HepG2 (cell line): ENCODE data around the gene DNAJC2. TPM values are rescaled to one million over a fixed set of nuclear protein-coding genes. Genes with fewer than 3 reads are reported as not detected.

ENCODE experiments used
- ATAC-seq: fragments of 200-7000 bp; cut with Tn5 transposase; 3 replicates; pipeline ENCODE4 v1.9.1; 2020; ENCODE audit warnings: mild to moderate bottlenecking, moderate library complexity
- BruUV-seq: library from RNA; stranded (reverse); fragments of 400-500 nt; replicated peaks from 2 replicates; lab custom pipeline; 2021; lab: Mats Ljungman, UMichigan
- CTCF ChIA-PET: fragments of 300-600 bp; formaldehyde crosslinking; extraction: SDS; loops from one replicate; lab custom pipeline; 2021; ENCODE audit warnings: low total read pairs, inconsistent platforms, low intra/inter-chr PET ratio; lab: Yijun Ruan, JAX
- POLR2A ChIA-PET: fragments of 350-600 bp; sonication (Branson Sonifier 250); formaldehyde crosslinking; loops from one replicate; lab custom pipeline; 2020; ENCODE audit warnings: antibody characterized with exemption, inconsistent platforms; lab: Yijun Ruan, JAX
- DNase-seq: peaks from one replicate; pipeline ENCODE4 v3.0.0-alpha.2; 2015; ENCODE audit warnings: low spot score
- FAIRE-seq: peaks from 3 replicates; lab custom pipeline; 2011; peaks lifted over from hg19 to GRCh38; lab: Jason Lieb, UNC
- H2AFZ ChIP-seq: one replicate; pipeline ENCODE4 v1.6.1; 2011; ENCODE audit warnings: low read length, inconsistent platforms
- H3K27ac ChIP-seq: fragments of 300-600 bp; 3 replicates; pipeline ENCODE4 v1.8.0; 2011; ENCODE audit warnings: mixed run types, mild to moderate bottlenecking, mixed read lengths, low read length, inconsistent platforms; ENCODE audit not compliant: insufficient read depth; ENCODE audit errors: extremely low read length
- H3K27me3 ChIP-seq, 2 experiments: fragments of 200-600 bp in 1 of 2; 2 replicates in 1 of 2; 3 replicates in 1 of 2; pipeline versions ENCODE4 v1.6.0 to v1.8.0; 2011; ENCODE audit warnings: low read length in 2 of 2, mild to moderate bottlenecking in 2 of 2, moderate library complexity in 2 of 2, inconsistent platforms in 1 of 2; ENCODE audit not compliant: insufficient read depth in 2 of 2, control insufficient read depth in 1 of 2
- H3K36me3 ChIP-seq, 2 experiments: fragments of 200-600 bp in 1 of 2; replicated peaks in 1 of 2; 2 replicates in 1 of 2; 3 replicates in 1 of 2; pipeline versions ENCODE4 v1.5.1 to v1.8.0; 2011; ENCODE audit warnings: low read length in 2 of 2, inconsistent platforms in 1 of 2; ENCODE audit not compliant: insufficient read depth in 2 of 2, control insufficient read depth in 1 of 2
- H3K4me1 ChIP-seq: 2 replicates; pipeline ENCODE4 v1.5.1; 2012; ENCODE audit warnings: low read length, inconsistent platforms; ENCODE audit not compliant: insufficient read depth
- H3K4me2 ChIP-seq: 2 replicates; pipeline ENCODE4 v1.6.0; 2011; ENCODE audit warnings: low read depth, low read length, inconsistent platforms
- H3K4me3 ChIP-seq, 3 experiments: fragments of 200-600 bp in 1 of 3; sonication (generic), shearing (Covaris generic) in 1 of 3; replicated peaks in 1 of 3; 2 replicates each; pipeline ENCODE4 v1.5.1; 2011 to 2016; ENCODE audit warnings: low read length in 3 of 3, inconsistent platforms in 2 of 3, low read depth in 2 of 3, mild to moderate bottlenecking in 2 of 3, control low read depth in 1 of 3, mixed read lengths in 1 of 3; ENCODE audit not compliant: insufficient read depth in 1 of 3
- H3K79me2 ChIP-seq: one replicate; pipeline ENCODE4 v1.6.1; 2011; ENCODE audit warnings: low read length, inconsistent platforms; ENCODE audit not compliant: insufficient read depth
- H3K9ac ChIP-seq: 2 replicates; pipeline ENCODE4 v1.6.0; 2011; ENCODE audit warnings: mild to moderate bottlenecking, low read depth, low read length, inconsistent platforms; ENCODE audit not compliant: insufficient read depth
- H3K9me3 ChIP-seq: 2 replicates; pipeline ENCODE4 v1.5.1; 2012; ENCODE audit warnings: mild to moderate bottlenecking, low read length
- H4K20me1 ChIP-seq: 2 replicates; pipeline ENCODE4 v1.6.0; 2011; ENCODE audit warnings: inconsistent platforms, mild to moderate bottlenecking, low read length, moderate library complexity; ENCODE audit not compliant: insufficient read depth
- FOXP1 ChIP-seq, 2 experiments: fragments of 450-650 bp in 1 of 2; IDR thresholded peaks; 2 replicates each; pipeline ENCODE4 v1.6.1; 2017 to 2018; ENCODE audit warnings: antibody characterized with exemption in 1 of 2
- MZF1 ChIP-seq: sonication (generic); formaldehyde crosslinking; IDR thresholded peaks from 2 replicates; pipeline ENCODE4 v1.8.1; 2023; ENCODE audit warnings: mild to moderate bottlenecking, missing genetic modification reagents, borderline replicate concordance
- PREB ChIP-seq: sonication (generic); formaldehyde crosslinking; IDR thresholded peaks from 2 replicates; pipeline ENCODE4 v1.4.0; 2020; ENCODE audit warnings: missing genetic modification reagents
- RFX5 ChIP-seq: IDR thresholded peaks from 2 replicates; pipeline ENCODE4 v1.6.1; 2011; ENCODE audit warnings: low read depth, low read length, improper control_type of control experiment
- SKI ChIP-seq: fragments of 450-650 bp; IDR thresholded peaks from one replicate; pipeline ENCODE4 v1.6.1; 2018; ENCODE audit warnings: mild to moderate bottlenecking; ENCODE audit not compliant: partially characterized antibody
- ZBTB49 ChIP-seq: sonication (generic); formaldehyde crosslinking; IDR thresholded peaks from 2 replicates; pipeline ENCODE4 v1.4.0; 2020; ENCODE audit warnings: missing genetic modification reagents, borderline replicate concordance
- ZNF510 ChIP-seq: sonication (generic); formaldehyde crosslinking; IDR thresholded peaks from 2 replicates; pipeline ENCODE4 v1.4.0; 2020; ENCODE audit warnings: low read depth, mild to moderate bottlenecking, missing genetic modification reagents
- ZNF678 ChIP-seq: sonication (generic); formaldehyde crosslinking; IDR thresholded peaks from 2 replicates; pipeline ENCODE4 v1.4.0; 2020; ENCODE audit warnings: mild to moderate bottlenecking, missing genetic modification reagents
- WGBS: methylation state at CpG from one replicate; pipeline ENCODE4 v1.1.6; 2017; ENCODE audit warnings: low lambda C conversion rate; 5-methylcytosine and 5-hydroxymethylcytosine counted together
- in situ Hi-C: cut with HindIII; loops from 2 replicates; pipeline ENCODE4 v1.10.0; 2017; ENCODE audit warnings: low pct_unique_long_range_greater_than_20kb; ENCODE audit not compliant: extremely low pct_ligation_motif_present
- intact Hi-C: fragments of 100-400 bp; cut with micrococcal nuclease; formaldehyde crosslinking; loops from one replicate; pipeline ENCODE4 v1.10.0; 2022; ENCODE audit not compliant: unreplicated experiment
- polyA plus RNA-seq, 8 experiments: library from polyadenylated mRNA; depleted of rRNA in 3 of 8; stranded (reverse) in 7 of 8; unstranded in 1 of 8; fragments of >200 nt; fragmentation: Illumina TruSeq in 4 of 8; extraction: Trizol in 4 of 8; gene quantifications; 2 replicates each; pipeline versions ENCODE4 v1.2.1 to v1.2.3, GENCODE V29; 2011 to 2016; ENCODE audit warnings: low read depth in 4 of 8, missing spikeins in 1 of 8, mixed read lengths in 1 of 8; ENCODE audit not compliant: insufficient read depth in 1 of 8
- total RNA-seq, 5 experiments: library from RNA; depleted of rRNA; stranded (reverse); fragments of >200 nt; fragmentation: Illumina TruSeq; extraction: Trizol; gene quantifications; 2 replicates each; pipeline ENCODE4 v1.2.3, GENCODE V29; 2016; ENCODE audit warnings: low read depth in 1 of 5
- TF ChIP-seq, protein P1 (sequence below): sonication (generic); formaldehyde crosslinking; IDR thresholded peaks from 2 replicates; pipeline ENCODE4 v1.8.0; 2022; ENCODE audit warnings: mild to moderate bottlenecking, missing genetic modification reagents, moderate library complexity
- TF ChIP-seq, protein P2 (sequence below): sonication (generic); formaldehyde crosslinking; IDR thresholded peaks from 2 replicates; pipeline ENCODE4 v1.9.0; 2021; ENCODE audit warnings: mild to moderate bottlenecking, missing genetic modification reagents

DNAJC2 gene
- total and polyA plus RNA-seq, 2 of the 13 experiments (the other 11 are each of a cell fraction or from before 2014, with no cell fraction given) = 19.6 to 42.0 TPM

DNA sequence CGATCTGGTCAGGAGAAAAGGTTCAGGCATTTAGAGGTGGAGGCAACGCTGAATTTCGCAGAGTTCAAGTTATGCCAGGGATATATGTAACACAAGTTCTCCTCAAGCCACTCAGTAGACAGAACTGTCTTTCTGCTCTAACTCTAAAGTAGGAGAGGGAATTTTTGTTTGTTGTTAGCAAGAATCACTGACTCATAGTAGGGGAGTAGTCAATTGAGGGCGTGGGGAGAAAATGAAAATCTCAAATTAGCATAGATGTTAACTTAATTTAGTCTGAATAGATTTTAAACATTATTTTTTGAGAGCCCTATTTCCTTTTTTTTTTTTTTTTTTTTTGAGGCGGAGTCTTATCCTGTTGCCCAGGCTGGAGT lies 37.5 kb upstream of the DNAJC2 start (continued):
- TF ChIP-seq ZBTB49 (no peak), RFX5 (no peak), ZNF510 (CRISPR knock-in tag) (no peak), MZF1 (no peak)
- TF ChIP-seq, protein P1, sequence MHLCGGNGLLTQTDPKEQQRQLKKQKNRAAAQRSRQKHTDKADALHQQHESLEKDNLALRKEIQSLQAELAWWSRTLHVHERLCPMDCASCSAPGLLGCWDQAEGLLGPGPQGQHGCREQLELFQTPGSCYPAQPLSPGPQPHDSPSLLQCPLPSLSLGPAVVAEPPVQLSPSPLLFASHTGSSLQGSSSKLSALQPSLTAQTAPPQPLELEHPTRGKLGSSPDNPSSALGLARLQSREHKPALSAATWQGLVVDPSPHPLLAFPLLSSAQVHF (CRISPR knock-in tag) = no peak

DNA sequence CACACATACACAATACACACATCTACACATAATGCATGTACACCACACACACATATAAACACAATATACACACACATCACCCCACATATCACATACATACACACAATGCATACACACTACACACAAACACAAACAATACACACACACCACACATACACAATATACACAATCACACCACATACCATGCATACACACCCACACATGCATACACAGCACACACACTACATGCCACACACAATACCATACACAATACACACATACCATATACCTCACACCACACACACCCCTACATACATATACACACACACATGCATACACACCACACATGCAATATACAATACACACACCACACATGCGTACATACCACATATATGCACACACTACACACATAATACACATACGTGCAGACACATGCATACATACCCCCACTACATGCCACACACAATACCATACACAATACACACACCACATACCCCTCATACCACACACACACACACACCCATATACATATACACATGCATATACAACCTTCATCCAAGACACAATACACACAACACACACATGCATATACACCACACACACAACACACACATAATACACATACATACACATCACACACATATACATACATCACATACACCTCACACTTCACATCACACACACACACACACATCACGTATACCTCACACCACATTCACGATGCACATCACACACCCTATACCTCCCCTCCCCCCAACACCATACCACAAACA lies 36.9 kb upstream of the DNAJC2 start:
- Histone ChIP-seq H3K4me2 (no peak overlapping the region), H3K36me3 (no peaks in the 10 kb centered on the region), H3K4me1 (peaks cover 11% of the 10 kb centered on the region), H2AFZ (no peak overlapping the region), H3K9me3 (no peaks in the 10 kb centered on the region), H3K4me3 (no peak overlapping the region), H3K27ac (no peak overlapping the region), H4K20me1 (no peaks in the 10 kb centered on the region), H3K27me3 (no peaks in the 10 kb centered on the region), H3K9ac (no peak overlapping the region), H3K79me2 (no peaks in the 10 kb centered on the region)
- no peak for DNase-seq
- WGBS = 93% methylated on average over 4 of the region's 4 CpGs
- peak; percentile 8 for FAIRE-seq
- no peak for ATAC-seq
- no peak for TF ChIP-seq SKI
- no peak for TF ChIP-seq ZNF678 (CRISPR knock-in tag)
- peak; percentile 8; the same call in 1 of the 2 replicates for TF ChIP-seq FOXP1 (IDR thresholded peaks at IDR 0.05)
- TF ChIP-seq FOXP1 (CRISPR knock-in tag; IDR thresholded peaks at IDR 0.05) = no peak
- TF ChIP-seq, protein P2, sequence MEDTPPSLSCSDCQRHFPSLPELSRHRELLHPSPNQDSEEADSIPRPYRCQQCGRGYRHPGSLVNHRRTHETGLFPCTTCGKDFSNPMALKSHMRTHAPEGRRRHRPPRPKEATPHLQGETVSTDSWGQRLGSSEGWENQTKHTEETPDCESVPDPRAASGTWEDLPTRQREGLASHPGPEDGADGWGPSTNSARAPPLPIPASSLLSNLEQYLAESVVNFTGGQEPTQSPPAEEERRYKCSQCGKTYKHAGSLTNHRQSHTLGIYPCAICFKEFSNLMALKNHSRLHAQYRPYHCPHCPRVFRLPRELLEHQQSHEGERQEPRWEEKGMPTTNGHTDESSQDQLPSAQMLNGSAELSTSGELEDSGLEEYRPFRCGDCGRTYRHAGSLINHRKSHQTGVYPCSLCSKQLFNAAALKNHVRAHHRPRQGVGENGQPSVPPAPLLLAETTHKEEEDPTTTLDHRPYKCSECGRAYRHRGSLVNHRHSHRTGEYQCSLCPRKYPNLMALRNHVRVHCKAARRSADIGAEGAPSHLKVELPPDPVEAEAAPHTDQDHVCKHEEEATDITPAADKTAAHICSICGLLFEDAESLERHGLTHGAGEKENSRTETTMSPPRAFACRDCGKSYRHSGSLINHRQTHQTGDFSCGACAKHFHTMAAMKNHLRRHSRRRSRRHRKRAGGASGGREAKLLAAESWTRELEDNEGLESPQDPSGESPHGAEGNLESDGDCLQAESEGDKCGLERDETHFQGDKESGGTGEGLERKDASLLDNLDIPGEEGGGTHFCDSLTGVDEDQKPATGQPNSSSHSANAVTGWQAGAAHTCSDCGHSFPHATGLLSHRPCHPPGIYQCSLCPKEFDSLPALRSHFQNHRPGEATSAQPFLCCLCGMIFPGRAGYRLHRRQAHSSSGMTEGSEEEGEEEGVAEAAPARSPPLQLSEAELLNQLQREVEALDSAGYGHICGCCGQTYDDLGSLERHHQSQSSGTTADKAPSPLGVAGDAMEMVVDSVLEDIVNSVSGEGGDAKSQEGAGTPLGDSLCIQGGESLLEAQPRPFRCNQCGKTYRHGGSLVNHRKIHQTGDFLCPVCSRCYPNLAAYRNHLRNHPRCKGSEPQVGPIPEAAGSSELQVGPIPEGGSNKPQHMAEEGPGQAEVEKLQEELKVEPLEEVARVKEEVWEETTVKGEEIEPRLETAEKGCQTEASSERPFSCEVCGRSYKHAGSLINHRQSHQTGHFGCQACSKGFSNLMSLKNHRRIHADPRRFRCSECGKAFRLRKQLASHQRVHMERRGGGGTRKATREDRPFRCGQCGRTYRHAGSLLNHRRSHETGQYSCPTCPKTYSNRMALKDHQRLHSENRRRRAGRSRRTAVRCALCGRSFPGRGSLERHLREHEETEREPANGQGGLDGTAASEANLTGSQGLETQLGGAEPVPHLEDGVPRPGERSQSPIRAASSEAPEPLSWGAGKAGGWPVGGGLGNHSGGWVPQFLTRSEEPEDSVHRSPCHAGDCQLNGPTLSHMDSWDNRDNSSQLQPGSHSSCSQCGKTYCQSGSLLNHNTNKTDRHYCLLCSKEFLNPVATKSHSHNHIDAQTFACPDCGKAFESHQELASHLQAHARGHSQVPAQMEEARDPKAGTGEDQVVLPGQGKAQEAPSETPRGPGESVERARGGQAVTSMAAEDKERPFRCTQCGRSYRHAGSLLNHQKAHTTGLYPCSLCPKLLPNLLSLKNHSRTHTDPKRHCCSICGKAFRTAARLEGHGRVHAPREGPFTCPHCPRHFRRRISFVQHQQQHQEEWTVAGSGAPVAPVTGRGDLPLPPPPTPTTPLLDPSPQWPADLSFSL (CRISPR knock-in tag) = peak; percentile 49; the same call in 1 of the 2 replicates
- no peak for TF ChIP-seq PREB (CRISPR knock-in tag)
- intact Hi-C loops = no loop called here
- CTCF ChIA-PET = no interaction called here
- POLR2A ChIA-PET = no interaction called here
- in situ Hi-C loops = no loop called here
- BruUV-seq = no TSS peak
